DMS153 treated with DMSO at 0.1 percent for 48 hours (cell line): ENCODE measurements around the gene NUDT5.

Experiments
- DNase-seq: peaks from one replicate; lab custom pipeline; 2025; ENCODE audit not compliant: unreplicated experiment; lab: John Stamatoyannopoulos, UW

NUDT5 gene

DNA sequence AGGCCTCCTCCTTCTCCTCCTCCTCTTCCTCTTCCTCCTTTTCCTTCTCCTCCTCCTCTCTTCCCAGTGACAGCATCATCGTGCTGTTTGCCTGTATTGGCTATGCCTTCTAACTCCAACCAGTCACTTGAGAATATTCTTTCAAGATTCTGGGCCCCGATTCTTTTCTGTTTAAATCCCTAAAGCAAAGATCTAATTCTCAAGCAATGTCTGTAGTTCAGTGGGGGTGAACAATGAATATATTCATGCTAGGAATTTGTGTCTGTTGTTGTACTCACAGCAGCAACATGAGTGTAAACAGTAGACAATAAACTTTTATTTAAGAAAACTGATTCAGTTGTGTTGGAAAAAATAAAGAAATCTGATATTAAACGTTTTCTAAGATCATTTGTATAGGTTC is 30.7 kb downstream of the NUDT5 start:
- DNase-seq, result no peak

DNA sequence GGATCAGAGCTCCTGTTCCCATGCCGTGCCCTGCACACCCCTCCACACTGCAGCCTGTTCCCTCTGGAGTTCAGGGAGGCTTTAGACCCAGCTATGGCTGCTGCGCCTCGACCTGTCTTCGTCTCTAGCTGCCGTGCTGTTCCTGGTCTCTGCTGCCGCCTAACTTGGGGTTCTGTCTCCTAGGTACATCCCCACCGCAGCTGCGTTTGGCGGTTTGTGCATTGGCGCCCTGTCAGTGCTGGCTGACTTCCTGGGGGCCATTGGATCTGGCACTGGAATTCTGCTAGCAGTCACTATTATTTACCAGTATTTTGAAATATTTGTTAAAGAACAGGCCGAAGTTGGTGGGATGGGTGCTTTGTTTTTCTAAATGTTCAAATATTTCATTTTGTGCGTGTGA is 31.6 kb downstream of the NUDT5 start:
- DNase-seq, result no peak

DNA sequence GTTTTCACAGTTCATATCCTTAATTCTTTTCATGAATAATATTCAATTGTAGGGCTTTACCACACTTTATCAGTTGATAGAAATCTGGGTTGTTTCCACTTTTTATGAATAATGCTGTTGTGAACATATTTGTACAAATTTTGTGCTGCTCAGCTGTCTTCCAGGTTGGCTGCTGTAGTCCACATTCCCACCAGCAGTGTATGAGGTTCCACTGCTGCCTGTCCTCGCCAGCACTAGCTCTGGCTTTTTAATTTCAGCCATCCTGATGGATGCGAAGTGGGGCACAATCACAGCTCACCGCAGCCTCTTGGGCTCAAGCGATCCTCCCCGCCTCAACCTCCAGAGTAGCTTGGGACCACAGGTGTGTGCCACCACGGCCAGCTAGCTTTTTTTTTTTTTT is 32.8 kb downstream of the NUDT5 start:
- no peak for DNase-seq

DNA sequence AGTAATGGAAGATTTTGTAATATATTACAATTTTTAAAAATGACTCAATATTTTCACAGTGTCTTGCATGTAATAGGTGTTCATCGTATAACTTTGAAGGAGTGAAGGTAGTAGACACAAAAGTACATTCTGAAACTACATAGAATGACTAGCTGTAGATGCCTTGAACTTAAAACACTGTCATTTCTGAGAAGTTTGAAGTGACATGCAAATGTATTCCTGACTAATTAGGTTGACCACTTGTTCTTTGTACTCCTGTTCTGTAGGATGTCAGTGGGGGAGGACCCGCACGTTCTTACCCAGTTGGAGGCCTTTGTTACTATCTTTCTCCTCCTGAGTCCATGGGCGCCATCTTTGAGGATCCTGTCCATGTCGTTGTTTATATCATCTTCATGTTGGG is 35.0 kb downstream of the NUDT5 start:
- no peak for DNase-seq

DNA sequence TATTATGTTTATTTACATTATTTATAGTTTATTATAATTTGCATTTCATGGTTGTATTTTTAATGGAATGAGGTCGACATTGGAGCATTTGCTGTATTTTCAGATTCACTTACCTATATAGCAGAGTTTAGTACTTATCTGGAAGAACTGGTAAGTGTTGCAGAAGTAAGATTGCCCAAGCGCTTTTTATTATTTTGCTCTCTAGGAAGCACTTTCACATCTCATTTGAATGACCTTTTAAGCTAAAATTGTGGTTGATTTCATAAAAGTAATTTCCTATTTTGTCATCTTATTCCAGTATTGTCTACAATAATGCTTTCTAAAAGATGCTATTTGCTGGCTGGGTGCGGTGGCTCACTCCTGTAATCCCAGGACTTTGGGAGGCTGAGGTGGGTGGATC is 37.6 kb downstream of the NUDT5 start:
- DNase-seq, result no peak

DNA sequence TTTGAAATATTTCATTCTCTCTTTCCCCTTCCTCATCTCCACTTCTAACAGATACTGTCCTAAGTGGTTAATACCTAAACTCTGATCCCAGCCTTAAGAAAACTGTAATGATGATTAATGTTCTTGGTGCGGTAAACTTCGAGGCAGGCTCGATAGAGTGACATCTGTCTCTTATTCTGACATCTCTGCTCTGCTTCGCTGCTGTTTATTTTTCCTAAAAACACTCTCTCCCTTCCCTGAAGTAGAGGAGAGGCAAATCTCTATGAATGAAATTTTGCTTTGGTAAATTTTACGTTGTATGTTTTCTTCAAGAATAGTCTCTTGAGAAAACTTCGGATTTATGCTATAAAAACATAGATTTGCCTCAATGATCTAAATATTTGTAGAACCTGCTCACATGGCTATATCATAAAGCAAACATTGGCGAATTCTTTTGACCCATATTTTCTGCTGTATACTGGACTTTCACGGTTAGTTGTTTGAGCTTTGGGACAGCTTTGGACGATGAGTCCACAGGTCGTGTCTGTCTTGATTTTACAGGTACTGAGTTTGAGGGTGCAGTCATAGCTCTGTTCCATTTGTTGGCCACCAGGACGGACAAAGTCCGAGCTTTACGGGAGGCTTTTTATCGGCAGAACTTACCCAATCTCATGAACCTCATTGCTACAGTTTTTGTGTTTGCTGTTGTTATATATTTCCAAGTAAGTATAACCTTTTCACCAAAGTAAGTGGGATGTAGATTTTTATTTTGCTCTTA is 39.1 kb downstream of the NUDT5 start:
- no peak for DNase-seq

DNA sequence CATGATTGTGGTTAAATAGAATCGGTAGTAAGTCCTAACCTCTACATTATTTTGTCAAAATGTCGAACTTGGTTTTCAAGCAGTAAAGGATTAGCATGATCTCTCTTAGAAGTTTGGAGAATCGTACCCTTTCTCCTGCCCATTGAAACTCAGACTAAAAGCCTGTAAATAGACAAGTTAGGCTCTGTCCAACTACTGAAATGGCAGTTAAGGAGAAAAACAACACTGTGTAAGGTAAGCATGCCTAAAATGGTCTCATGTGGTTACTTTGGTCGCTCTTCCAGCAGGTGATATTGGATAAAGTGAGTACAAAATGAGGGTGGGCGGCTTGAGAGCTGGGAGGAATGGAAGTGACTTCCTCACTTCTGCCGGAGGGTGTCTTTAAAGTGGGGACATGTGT is 41.2 kb downstream of the NUDT5 start:
- DNase-seq, result no peak

DNA sequence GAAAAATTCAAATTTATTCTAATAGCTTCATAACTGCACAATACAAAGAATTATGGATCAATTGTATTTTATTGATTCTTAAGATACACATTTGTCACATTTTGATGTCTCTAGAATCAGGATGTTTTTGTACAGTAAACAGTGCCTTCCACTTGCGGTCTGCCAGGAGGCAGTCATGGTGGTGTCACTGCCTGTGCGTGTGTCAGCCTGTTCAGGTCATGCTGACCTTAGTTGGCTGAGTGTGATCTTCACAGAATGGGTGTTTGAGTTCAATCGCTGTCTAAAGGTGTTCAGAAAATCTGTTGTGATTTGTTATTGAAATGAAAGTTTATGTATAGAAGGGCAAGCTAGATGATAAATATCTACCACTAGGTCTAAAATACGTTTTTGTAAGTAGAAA is 45.5 kb downstream of the NUDT5 start:
- DNase-seq, result no peak

DNA sequence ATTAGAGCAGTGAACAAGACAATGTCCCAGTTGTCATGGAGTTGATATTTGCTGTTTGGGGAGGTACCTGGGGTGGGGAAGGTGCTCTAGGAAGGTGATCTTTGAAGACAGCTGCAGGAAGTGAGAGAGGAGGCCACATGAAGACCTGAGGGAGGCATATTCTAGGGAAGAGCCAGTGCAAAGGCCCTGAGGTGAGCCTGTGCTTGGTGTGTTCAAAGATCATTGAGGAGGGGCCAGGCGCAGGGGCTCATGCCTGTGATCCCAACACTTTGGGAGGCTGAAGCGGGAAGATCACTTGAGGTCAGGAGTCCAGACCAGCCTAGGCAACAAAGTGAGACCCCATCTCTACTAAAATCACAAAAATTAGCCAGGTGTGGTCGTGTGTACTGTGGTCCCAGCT is 51.2 kb downstream of the NUDT5 start:
- DNase-seq, result no peak

DNA sequence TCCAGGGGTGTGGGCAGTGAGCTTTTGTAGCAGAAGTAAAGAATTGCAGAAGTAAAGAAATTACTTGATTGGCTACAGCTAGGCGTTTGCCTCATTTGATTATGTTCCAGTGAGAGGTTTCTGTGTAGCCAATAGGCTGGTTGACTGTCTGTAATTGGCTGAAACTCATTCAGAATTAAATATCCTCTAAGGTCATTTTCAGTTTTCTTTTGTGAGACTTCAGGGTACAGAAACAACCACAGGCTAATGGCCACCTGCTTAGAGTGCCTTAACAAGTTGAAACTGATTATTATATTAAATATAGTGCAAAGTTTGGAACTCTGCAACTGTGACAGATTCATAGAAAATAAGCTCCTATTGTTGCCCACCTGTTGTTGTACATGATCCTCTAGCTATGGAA is 55.7 kb downstream of the NUDT5 start:
- DNase-seq, result no peak

DNA sequence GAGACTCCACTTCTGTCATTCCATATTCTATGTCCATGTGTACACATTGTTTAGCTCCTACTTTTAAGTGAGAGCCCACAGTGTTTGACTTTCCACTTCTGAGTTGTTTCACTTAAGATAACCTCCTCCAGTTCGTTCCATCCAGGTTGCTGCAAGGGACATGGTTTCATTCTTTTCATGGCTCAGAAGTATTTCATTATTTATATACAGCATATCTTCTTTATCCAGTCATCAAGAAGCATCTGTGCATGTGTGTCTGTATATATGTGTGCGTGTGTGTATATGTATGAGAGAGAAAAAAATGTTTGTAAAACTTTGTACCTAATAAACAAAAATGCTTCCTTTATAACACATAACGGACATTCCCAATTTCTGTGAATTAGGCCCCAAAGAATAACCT is 60.1 kb downstream of the NUDT5 start:
- no peak for DNase-seq

DNA sequence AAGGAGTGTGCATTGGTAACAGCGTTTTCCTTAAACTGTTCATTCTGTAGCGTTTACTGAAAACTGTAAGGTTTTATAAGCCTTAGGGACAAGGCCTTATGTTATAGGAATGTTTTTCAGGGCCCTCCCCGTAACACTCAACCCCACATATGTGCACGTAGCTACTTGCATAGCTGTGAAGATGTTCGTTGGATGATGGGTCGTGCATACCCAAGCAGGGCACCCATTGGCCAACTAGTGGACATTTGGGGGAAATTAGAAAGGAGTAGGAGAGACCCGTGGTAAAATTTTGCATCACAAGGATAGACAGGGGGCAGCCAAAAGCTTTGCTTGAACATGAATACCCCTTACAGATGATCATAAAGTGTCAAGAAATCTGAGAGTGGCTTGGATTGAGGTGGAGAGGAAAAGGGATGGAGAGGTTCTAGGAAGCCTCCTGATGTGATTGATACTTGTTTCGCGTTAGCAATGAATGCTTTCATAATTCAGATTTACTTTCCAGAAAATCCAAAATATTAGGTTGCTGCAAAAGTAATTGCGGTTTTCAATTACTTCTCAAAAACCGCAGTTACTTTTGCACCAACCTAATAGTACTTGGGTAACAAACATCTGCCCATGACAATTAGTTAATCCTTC is 65.3 kb downstream of the NUDT5 start:
- peak; percentile 10 for DNase-seq

DNA sequence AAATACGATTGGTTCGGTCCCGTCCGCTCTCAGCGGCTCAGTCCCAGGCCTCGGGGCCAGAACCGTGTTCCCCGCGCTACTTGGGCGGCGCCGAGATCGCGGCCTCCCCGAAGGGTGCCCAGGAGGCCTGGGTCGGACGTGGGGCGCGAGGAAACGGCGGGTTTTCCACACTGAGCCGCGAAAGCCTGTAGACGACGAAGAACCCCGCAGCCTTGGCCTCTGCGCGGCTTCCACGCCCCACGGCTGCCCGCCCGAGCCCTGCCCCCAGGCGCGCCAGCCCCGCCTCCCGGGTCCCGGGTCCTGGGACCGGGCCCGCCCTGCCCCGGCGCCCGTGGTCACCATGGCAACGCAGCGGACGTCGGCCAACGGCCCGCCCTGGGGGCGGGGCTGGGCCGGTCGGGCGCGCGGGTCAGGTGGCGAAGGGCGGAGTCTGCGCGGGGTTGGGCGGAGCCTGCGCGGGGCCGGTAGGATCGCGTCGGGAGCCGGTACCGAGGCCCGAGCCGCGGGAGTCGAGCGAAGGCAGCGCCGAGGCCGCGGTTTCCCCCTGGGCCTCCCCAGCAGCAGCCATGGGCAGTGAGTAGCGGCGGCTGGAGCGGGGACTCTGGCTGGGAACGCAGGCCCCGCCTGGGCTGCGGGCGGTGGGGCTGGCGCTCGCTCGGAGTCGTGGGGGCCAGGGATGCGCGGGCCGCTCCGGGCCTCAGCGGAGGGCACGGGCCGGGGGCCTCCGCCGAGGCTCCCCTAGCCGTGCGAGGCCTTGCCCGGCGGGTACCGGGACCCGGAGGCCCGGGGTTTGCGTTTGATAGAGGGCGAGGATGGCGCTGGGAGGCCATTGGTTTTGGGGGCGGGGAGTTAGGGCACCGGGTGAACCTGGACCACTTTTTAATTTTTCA is 66.2 kb downstream of the NUDT5 start, which contains the start of gene SEC61A2:
TSS of gene SEC61A2 (plus strand) at position 456 of the 890 bp plus-strand sequence. CDS start at position 567, 111 bp downstream.
- DNase-seq, result peak; percentile 8

DNA sequence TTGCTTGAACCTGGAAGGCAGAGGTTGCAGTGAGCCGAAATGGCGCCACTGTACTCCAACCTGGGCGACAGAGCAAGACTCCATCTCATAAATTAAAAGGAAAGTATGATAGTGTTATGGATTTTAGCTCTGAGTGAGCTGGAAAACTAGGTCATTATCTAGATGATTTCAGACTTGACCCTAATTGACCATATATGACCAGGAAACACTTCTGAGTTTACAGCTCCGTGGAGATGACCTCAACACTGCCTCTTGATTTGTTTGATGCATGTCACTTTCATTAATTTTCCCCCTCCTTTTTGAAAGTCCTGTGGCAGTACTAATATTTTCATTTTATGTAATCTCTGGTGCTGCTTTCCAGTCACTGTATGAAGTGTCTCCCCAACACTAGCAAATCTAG is 74.0 kb downstream of the NUDT5 start:
- DNase-seq, result no peak
